Nucleus accumbens (tissue), 56 donors: ENCODE results near the gene CACNA1C.
"Not testable (repeated sequence)": the region's sequence is repeated elsewhere in the genome, so short reads cannot be mapped to it uniquely, and the experiment has no call there.

Source experiments
- DNase-seq, 56 donors: peaks; one replicate each; lab custom pipeline; 2025; lab: John Stamatoyannopoulos, UW

CACNA1C gene

GRCh38 chr12:2682296-2683251, 629.8 kb downstream of the CACNA1C start:
- DNase-seq, result no peak

GRCh38 chr12:2683283-2684025, 630.7 kb downstream of the CACNA1C start:
- no peak for DNase-seq

- DNase-seq, result not testable (repeated sequence)
These were observed 631.2 kb downstream of the CACNA1C start for GRCh38 chr12:2684026-2684325.

- not testable (repeated sequence) for DNase-seq
These were observed 633.0 kb downstream of the CACNA1C start for GRCh38 chr12:2685620-2686279.

GRCh38 chr12:2686280-2686646, 633.5 kb downstream of the CACNA1C start:
- no peak for DNase-seq

- DNase-seq, result no peak
These were observed 634.3 kb downstream of the CACNA1C start for GRCh38 chr12:2687058-2687457.

- DNase-seq, result no peak
These were observed 634.9 kb downstream of the CACNA1C start for GRCh38 chr12:2687726-2688125.

GRCh38 chr12:2688381-2688931, 635.7 kb downstream of the CACNA1C start:
- no peak for DNase-seq

- DNase-seq, result no peak
These were observed 636.6 kb downstream of the CACNA1C start for GRCh38 chr12:2689393-2689792.

- no peak for DNase-seq
These were observed 637.1 kb downstream of the CACNA1C start for GRCh38 chr12:2689879-2690278.

- no peak for DNase-seq
These were observed 637.7 kb downstream of the CACNA1C start for GRCh38 chr12:2690348-2691005.

GRCh38 chr12:2691006-2691344, 638.2 kb downstream of the CACNA1C start:
- no peak for DNase-seq

- DNase-seq, result no peak
These were observed 638.7 kb downstream of the CACNA1C start for GRCh38 chr12:2691345-2692071.

- DNase-seq, result no peak
These were observed 639.3 kb downstream of the CACNA1C start for GRCh38 chr12:2692080-2692479.

GRCh38 chr12:2693244-2693860, 640.6 kb downstream of the CACNA1C start:
- DNase-seq, result no peak

GRCh38 chr12:2693980-2694610, 641.3 kb downstream of the CACNA1C start:
- no peak for DNase-seq

GRCh38 chr12:2696136-2696535, 643.3 kb downstream of the CACNA1C start:
- no peak for DNase-seq

GRCh38 chr12:2697057-2697800, 644.4 kb downstream of the CACNA1C start:
- DNase-seq, result no peak
